Limb (tissue), 2 donors: ENCODE data around the gene LSM12.

Experiments
- DNase-seq, 2 donors: peaks; one replicate each; pipeline ENCODE4 v3.0.0-alpha.2; 2016; ENCODE audit errors: extremely low spot score in 2 of 2

LSM12 gene

GRCh38 chr17:44095647-44096496, 29.4 kb upstream of the LSM12 start:
- DNase-seq: peak; percentile 89 to 93

- DNase-seq: no peak
Measured at GRCh38 chr17:44095388-44095646, 28.8 kb upstream of the LSM12 start.

GRCh38 chr17:44094701-44095387, 28.4 kb upstream of the LSM12 start:
- no peak for DNase-seq

GRCh38 chr17:44093231-44093900, 26.9 kb upstream of the LSM12 start:
- DNase-seq: no peak

GRCh38 chr17:44092051-44092450, 25.6 kb upstream of the LSM12 start:
- no peak for DNase-seq

- no peak for DNase-seq
Measured at GRCh38 chr17:44091200-44091997, 24.9 kb upstream of the LSM12 start.

- DNase-seq: no peak
Measured at GRCh38 chr17:44088254-44088653, 21.8 kb upstream of the LSM12 start.

- DNase-seq: no peak
Measured at GRCh38 chr17:44087319-44087718, 20.8 kb upstream of the LSM12 start.

- no peak for DNase-seq
Measured at GRCh38 chr17:44086364-44087311, 20.2 kb upstream of the LSM12 start.

- DNase-seq: no peak
Measured at GRCh38 chr17:44085908-44086307, 19.4 kb upstream of the LSM12 start.

- no peak for DNase-seq
Measured at GRCh38 chr17:44084921-44085320, 18.4 kb upstream of the LSM12 start.

GRCh38 chr17:44084131-44084538, 17.7 kb upstream of the LSM12 start:
- DNase-seq: no peak

- no peak for DNase-seq
Measured at GRCh38 chr17:44083250-44083849, 16.9 kb upstream of the LSM12 start.

- no peak for DNase-seq
Measured at GRCh38 chr17:44082256-44082927, 15.9 kb upstream of the LSM12 start.

GRCh38 chr17:44081681-44082080, 15.2 kb upstream of the LSM12 start:
- DNase-seq: no peak

- no peak for DNase-seq
Measured at GRCh38 chr17:44079877-44080821, 13.7 kb upstream of the LSM12 start.

GRCh38 chr17:44078412-44078811, 11.9 kb upstream of the LSM12 start:
- peak in 1 of 2 donors; percentile 26 for DNase-seq

- no peak for DNase-seq
Measured at GRCh38 chr17:44077595-44077909, 11.1 kb upstream of the LSM12 start.
